ENCODE data around the gene PRDM12.
A peak's percentile ranks its signal among the peaks of the same experiment; 100 is the strongest.

PRDM12 gene

GRCh38 chr9:130636648-130637020 is 27.8 kb upstream of the PRDM12 start:
- no peak for DNase-seq

DNA sequence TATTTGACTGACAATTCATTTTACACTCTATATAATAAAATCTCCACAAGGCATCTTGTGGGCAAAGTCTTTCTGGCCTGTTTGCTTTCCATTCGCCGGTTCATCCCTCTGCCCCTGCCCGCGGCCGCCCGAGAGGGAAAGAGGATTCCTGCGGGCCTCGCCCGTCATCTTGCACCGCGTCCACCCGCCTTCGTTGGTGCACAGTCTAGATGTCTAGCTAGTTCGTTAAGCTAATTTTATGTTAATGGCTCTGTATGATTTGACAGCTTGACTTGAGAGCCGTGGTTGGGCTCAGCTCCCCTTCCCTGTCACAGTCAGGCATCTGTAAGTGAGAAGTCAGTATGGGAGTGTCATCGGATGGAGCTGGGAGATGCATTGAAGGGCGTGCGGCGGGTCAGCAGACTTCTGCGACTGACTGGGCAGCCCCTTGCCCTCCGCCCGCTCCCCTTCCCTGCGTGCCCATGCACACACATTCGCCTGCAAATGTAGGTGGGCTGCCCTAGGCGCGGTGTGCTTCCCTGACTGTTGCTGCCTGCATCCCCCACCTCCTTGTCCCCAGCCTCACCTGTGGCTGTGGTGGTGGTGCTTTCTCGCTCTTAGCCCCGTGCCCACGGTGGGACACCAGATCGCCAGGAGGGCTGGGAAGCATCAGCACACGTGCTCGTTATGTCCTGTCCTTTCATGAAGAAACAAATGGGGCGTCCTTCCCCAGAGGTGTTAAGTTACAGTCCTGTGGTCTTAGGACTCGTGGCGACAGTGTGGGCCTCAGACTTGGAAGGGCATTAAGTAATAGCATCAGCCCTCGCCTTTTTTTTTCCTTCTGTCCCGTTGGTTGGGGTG is 25.9 kb upstream of the PRDM12 start:
- no peak for DNase-seq

GRCh38 chr9:130639124-130639765 is 25.1 kb upstream of the PRDM12 start:
- peak; percentile 66 for DNase-seq

GRCh38 chr9:130639866-130640555 is 24.4 kb upstream of the PRDM12 start:
- no peak for DNase-seq

- no peak for DNase-seq
These were observed 23.7 kb upstream of the PRDM12 start for GRCh38 chr9:130640681-130641080.

- no peak for DNase-seq
These were observed 21.5 kb upstream of the PRDM12 start for GRCh38 chr9:130642926-130643325.

GRCh38 chr9:130651221-130651620 is 13.2 kb upstream of the PRDM12 start:
- DNase-seq, result no peak

DNA sequence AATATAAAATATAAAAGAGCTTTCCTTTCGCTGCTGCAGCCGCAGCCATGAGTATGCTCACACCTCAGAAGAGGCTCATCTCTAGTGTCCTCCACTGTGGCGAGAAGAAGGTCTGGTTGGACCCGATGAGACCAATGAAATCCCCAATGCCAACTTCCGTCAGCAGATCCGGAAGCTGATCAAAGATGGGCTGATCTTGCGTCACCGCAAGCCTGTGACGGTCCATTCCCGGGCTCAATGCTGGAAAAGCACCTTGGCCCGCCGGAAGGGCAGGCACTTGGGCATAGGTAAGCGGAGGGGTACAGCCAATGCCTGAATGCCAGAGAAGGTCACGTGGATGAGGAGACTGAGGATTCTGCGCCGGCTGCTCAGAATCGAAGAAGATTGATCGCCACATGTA is 12.6 kb upstream of the PRDM12 start:
- DNase-seq, result no peak

GRCh38 chr9:130654879-130655278 is 9.5 kb upstream of the PRDM12 start:
- DNase-seq, result no peak

DNA sequence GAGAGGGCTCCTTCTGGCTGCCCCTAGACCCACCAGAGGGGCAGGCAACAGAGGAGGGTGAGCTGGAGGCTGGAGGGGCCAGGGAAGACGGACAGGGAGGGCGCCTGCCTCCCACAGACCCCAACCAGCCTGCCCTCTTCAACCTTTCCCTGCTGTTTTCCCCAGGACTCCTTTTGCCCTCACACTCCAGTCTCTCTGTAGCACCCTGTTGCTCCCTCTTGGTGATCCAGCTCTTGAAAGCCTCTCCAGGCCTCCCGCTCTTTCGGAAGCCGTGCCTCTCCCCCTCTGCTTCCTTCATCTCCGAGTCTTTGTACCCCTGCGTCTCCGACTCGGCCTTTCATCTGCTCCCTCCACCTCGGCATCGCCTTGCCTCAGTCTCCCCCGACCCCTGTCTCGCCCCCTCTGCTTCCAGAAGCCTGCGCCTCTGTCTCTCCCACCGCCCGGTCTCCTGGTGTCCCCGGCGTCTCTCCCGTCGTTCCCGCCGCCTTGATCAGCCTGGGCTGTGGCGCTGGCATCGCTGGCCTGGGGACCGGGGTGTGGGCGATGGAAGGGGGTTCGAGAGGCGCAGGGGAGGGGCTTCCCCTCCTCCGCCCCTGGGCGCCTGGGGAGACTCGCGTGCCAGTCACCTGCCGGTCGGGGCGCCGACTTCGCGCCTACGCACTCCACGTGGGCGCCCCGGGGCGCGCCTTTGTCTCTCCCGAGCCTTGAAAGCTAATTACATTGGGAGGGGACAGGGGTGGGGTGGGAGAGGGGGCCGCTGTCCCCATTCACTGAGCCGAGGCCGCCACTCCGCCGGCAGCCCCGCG is 5.3 kb upstream of the PRDM12 start:
- DNase-seq, result no peak

DNA sequence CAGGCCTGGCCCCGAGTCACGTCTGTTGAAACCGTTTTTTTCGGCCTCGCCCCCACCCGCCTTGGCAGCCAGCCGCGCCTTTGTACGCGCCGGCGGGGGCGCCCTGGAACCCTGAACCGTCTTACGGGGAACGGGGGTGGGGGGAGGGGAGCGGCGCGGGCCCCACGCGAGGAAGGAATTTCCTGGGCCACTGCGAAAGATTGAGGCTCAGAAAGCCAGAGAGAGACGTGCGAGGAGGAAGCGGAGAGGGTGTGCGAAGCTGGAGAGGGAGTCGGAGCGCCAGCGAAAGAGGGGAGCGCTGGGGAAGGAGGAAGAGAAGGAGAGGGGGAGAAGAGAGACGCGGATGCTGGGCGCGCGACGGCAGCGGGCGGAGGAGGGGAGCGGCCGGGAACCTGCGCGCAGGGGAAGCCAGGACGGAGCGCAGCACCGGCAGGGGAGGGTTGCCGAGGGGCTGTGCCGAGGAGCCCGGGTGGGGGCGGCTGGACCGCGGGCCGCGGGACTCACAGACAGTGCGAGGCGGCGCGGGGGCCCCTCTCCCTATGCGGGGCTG is 4.6 kb upstream of the PRDM12 start:
- DNase-seq, result no peak

DNA sequence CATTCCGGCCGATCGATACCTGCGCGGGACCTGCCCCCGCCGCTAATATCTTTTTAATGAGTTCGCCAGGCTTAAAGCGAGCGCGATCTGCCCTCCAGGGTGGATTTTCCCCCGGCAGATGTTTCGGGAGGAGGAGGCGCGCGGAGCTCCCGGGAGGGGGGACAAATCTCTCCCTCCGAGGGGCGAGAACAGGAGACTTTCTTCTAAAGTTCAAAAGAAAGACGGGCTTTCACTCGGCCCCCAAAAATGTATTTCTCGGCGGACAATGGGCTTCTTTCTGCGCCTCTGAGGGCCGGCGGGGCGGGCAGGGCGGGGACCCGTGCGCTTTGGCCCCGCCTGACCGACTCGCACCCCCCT is 4.1 kb upstream of the PRDM12 start:
- DNase-seq, result no peak

- no peak for DNase-seq
These were observed 3.5 kb upstream of the PRDM12 start for GRCh38 chr9:130660683-130661450.

DNA sequence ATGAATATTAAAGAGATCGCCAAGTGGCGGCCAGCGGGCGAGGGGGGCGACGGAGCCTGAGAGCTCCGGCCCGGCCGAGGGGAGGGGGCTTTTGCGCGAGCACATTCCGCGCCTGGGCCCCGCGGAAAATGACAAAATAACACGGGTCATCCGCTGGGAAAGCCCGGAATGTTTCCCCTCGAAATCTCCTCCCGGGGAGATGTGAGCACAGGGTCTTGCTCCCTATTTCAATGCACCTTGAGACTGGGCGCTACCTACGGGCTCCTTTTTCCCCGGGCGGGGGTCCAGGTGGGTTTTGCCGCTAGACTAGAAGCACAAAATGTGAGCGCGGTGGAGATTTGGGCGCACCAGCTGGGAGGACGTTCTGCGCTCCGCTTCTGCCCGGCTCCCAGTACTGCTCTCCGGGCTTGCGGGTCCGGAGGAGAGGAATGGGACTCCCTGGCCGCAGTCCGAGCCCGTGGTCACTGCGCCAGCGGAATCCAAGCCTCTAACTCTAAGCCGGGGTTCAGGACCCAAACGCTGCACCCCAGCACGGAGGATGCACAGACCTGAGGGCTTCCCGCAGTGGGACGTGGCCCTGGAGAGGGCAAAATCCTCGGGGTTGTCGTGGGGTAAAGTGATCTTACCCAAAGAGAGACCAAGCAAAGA is 2.8 kb upstream of the PRDM12 start:
- DNase-seq, result no peak

GRCh38 chr9:130662099-130662969 is 2.1 kb upstream of the PRDM12 start:
- no peak for DNase-seq

- DNase-seq, result no peak
These were observed 1.5 kb upstream of the PRDM12 start for GRCh38 chr9:130662970-130663257.

- DNase-seq, result no peak
These were observed 977 bp upstream of the PRDM12 start for GRCh38 chr9:130663258-130663976.

GRCh38 chr9:130663977-130664250 is 480 bp upstream of the PRDM12 start:
- no peak for DNase-seq

- DNase-seq, result no peak
These were observed 636 bp downstream of the PRDM12 start for GRCh38 chr9:130665029-130665430.
